ENCODE data around the gene TMEM74B. TPM values are rescaled to one million over a fixed set of nuclear protein-coding genes. Genes with fewer than 3 reads are reported as not detected.

Gene TMEM74B
- total RNA-seq, 1 experiment from 2014 or later: 8.4 TPM

DNA sequence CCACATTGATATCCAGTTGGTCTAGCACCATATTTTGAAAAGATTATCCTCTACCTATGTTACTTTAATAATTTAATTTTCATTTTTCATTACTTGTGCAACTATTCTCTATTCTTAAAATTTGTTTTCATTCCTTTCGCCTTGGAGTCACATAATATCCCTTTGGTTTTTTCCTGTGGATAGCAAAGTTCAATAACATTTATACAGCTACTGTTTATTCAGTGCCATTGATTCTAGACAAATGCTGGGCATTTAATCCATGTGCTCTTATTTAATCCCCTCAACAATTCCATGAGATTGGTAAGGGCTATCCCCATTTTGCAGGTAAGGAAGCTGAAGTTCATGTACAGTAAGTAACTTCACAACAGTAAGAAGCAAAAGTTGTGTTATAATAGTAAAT is 33.8 kb downstream of the TMEM74B start (continued):
- TF ChIP-seq, protein P1, sequence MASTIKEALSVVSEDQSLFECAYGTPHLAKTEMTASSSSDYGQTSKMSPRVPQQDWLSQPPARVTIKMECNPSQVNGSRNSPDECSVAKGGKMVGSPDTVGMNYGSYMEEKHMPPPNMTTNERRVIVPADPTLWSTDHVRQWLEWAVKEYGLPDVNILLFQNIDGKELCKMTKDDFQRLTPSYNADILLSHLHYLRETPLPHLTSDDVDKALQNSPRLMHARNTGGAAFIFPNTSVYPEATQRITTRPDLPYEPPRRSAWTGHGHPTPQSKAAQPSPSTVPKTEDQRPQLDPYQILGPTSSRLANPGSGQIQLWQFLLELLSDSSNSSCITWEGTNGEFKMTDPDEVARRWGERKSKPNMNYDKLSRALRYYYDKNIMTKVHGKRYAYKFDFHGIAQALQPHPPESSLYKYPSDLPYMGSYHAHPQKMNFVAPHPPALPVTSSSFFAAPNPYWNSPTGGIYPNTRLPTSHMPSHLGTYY (CRISPR knock-in tag; IDR thresholded peaks at IDR 0.05): no peak
- TF ChIP-seq, protein P2, sequence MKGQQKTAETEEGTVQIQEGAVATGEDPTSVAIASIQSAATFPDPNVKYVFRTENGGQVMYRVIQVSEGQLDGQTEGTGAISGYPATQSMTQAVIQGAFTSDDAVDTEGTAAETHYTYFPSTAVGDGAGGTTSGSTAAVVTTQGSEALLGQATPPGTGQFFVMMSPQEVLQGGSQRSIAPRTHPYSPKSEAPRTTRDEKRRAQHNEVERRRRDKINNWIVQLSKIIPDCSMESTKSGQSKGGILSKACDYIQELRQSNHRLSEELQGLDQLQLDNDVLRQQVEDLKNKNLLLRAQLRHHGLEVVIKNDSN (CRISPR knock-in tag; IDR thresholded peaks at IDR 0.05): no peak
- TF ChIP-seq, protein P3, sequence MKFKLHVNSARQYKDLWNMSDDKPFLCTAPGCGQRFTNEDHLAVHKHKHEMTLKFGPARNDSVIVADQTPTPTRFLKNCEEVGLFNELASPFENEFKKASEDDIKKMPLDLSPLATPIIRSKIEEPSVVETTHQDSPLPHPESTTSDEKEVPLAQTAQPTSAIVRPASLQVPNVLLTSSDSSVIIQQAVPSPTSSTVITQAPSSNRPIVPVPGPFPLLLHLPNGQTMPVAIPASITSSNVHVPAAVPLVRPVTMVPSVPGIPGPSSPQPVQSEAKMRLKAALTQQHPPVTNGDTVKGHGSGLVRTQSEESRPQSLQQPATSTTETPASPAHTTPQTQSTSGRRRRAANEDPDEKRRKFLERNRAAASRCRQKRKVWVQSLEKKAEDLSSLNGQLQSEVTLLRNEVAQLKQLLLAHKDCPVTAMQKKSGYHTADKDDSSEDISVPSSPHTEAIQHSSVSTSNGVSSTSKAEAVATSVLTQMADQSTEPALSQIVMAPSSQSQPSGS (CRISPR knock-in tag; IDR thresholded peaks at IDR 0.05; ENCODE audit: borderline replicate concordance, low read depth): no peak
- no peak for TF ChIP-seq KAT7 (CRISPR knock-in tag; IDR thresholded peaks at IDR 0.05; ENCODE audit: borderline replicate concordance)

DNA sequence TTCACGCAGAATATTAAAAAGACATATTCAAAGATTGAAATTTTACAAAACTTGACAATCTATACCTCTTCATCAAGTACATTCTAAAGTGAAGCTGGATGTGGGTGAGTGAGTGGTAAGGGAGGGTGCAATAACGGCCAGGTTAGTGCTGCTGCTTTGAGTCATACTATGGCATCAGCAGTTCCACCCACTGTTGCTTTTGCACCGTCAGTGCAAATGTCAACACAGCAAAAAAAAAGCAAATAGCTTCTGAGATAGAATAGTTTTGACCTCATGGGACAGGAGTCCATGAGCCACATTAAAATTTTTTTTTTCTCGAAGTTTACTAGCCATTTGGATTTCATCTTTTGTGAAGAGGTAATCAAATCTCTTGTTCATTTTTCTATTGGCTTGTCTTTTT is 34.6 kb downstream of the TMEM74B start:
- Mint-ChIP-seq H3K27ac (no peak overlapping the region), H3K36me3 (peaks cover 18% of the 10 kb centered on the region), H3K27me3 (ENCODE audit: low read depth) (no peaks in the 10 kb centered on the region), H3K4me1 (no peaks in the 10 kb centered on the region), H3K9me3 (no peaks in the 10 kb centered on the region), H3K4me3 (no peak overlapping the region)
- ChIA-PET POLR2A (no interaction called here), CTCF (interaction anchor here (1.6 kb wide), 1 partner anchor 27 kb away, joined by 5 read pairs; no protein-coding TSS in a partner anchor)
- ATAC-seq (no peak), DNase-seq (ENCODE audit: low spot score) (no peak)
- TF ChIP-seq JAZF1 (CRISPR knock-in tag; IDR thresholded peaks at IDR 0.05) (no peak), TEAD1 (CRISPR knock-in tag; IDR thresholded peaks at IDR 0.05) (no peak), GRHL2 (CRISPR knock-in tag; IDR thresholded peaks at IDR 0.05; ENCODE audit: insufficient replicate concordance, severe bottlenecking) (no peak), FOXK1 (CRISPR knock-in tag; IDR thresholded peaks at IDR 0.05) (no peak), JUN (CRISPR knock-in tag; IDR thresholded peaks at IDR 0.05) (no peak), TP53 (CRISPR knock-in tag; IDR thresholded peaks at IDR 0.05) (no peak), CREB1 (CRISPR knock-in tag; IDR thresholded peaks at IDR 0.05) (no peak), ZNF671 (CRISPR knock-in tag; IDR thresholded peaks at IDR 0.05) (no peak), EMX1 (CRISPR knock-in tag; IDR thresholded peaks at IDR 0.05) (no peak), ZNF317 (CRISPR knock-in tag; IDR thresholded peaks at IDR 0.05; ENCODE audit: borderline replicate concordance, low read depth) (no peak)
- TF ChIP-seq, protein P4, sequence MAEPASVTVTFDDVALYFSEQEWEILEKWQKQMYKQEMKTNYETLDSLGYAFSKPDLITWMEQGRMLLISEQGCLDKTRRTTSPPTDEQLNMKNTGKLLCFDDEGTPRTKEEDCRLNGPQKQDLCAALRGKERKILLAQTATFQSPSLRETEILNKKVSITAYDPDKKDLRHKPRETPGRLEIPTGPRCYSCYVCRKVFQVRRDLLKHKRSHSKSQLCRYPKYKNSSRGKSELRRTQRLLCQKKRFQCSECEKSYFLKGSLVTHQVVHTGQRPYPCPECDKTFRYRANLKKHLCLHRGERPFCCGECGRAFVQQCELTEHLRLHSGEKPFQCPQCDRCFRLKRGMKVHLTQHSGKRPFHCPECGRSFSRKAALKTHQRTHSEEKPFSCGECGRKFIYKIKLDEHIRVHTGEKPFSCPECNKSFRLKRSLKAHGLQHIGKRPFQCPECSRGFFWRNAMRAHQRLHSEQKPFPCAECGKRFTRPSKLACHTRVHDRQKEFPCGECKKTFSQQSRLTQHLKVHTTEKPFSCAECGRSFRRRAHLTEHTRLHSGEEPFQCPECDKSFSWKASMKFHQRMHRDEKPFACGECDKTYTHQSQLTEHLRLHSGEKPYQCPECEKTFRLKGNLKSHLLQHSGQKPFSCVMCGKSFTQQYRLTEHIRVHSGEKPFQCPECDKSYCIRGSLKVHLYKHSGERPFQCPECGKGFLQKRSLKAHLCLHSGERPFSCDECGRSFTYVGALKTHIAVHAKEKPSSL (CRISPR knock-in tag; conservative IDR thresholded peaks at IDR 0.05): no peak
- TF ChIP-seq, protein P5, sequence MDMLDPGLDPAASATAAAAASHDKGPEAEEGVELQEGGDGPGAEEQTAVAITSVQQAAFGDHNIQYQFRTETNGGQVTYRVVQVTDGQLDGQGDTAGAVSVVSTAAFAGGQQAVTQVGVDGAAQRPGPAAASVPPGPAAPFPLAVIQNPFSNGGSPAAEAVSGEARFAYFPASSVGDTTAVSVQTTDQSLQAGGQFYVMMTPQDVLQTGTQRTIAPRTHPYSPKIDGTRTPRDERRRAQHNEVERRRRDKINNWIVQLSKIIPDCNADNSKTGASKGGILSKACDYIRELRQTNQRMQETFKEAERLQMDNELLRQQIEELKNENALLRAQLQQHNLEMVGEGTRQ (CRISPR knock-in tag; IDR thresholded peaks at IDR 0.05): no peak
- TF ChIP-seq, protein P1 (CRISPR knock-in tag; IDR thresholded peaks at IDR 0.05): no peak
- TF ChIP-seq, protein P6, sequence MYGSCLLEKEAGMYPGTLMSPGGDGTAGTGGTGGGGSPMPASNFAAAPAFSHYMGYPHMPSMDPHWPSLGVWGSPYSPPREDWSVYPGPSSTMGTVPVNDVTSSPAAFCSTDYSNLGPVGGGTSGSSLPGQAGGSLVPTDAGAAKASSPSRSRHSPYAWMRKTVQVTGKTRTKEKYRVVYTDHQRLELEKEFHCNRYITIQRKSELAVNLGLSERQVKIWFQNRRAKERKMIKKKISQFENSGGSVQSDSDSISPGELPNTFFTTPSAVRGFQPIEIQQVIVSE (CRISPR knock-in tag; IDR thresholded peaks at IDR 0.05; ENCODE audit: borderline replicate concordance): no peak
- TF ChIP-seq, protein P7, sequence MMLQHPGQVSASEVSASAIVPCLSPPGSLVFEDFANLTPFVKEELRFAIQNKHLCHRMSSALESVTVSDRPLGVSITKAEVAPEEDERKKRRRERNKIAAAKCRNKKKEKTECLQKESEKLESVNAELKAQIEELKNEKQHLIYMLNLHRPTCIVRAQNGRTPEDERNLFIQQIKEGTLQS (CRISPR knock-in tag; conservative IDR thresholded peaks at IDR 0.05): no peak
- TF ChIP-seq, protein P8, sequence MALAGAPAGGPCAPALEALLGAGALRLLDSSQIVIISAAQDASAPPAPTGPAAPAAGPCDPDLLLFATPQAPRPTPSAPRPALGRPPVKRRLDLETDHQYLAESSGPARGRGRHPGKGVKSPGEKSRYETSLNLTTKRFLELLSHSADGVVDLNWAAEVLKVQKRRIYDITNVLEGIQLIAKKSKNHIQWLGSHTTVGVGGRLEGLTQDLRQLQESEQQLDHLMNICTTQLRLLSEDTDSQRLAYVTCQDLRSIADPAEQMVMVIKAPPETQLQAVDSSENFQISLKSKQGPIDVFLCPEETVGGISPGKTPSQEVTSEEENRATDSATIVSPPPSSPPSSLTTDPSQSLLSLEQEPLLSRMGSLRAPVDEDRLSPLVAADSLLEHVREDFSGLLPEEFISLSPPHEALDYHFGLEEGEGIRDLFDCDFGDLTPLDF (CRISPR knock-in tag; IDR thresholded peaks at IDR 0.05): no peak
- TF ChIP-seq, protein P9, sequence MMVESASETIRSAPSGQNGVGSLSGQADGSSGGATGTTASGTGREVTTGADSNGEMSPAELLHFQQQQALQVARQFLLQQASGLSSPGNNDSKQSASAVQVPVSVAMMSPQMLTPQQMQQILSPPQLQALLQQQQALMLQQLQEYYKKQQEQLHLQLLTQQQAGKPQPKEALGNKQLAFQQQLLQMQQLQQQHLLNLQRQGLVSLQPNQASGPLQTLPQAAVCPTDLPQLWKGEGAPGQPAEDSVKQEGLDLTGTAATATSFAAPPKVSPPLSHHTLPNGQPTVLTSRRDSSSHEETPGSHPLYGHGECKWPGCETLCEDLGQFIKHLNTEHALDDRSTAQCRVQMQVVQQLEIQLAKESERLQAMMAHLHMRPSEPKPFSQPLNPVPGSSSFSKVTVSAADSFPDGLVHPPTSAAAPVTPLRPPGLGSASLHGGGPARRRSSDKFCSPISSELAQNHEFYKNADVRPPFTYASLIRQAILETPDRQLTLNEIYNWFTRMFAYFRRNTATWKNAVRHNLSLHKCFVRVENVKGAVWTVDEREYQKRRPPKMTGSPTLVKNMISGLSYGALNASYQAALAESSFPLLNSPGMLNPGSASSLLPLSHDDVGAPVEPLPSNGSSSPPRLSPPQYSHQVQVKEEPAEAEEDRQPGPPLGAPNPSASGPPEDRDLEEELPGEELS (CRISPR knock-in tag; IDR thresholded peaks at IDR 0.05): no peak
- TF ChIP-seq, protein P10, sequence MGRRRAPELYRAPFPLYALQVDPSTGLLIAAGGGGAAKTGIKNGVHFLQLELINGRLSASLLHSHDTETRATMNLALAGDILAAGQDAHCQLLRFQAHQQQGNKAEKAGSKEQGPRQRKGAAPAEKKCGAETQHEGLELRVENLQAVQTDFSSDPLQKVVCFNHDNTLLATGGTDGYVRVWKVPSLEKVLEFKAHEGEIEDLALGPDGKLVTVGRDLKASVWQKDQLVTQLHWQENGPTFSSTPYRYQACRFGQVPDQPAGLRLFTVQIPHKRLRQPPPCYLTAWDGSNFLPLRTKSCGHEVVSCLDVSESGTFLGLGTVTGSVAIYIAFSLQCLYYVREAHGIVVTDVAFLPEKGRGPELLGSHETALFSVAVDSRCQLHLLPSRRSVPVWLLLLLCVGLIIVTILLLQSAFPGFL (CRISPR knock-in tag; IDR thresholded peaks at IDR 0.05; ENCODE audit: borderline replicate concordance): no peak

Data from WTC11 (cell line).